ENCODE results near the gene NLN. TPM values are rescaled to one million over a fixed set of nuclear protein-coding genes. Genes with fewer than 3 reads are reported as not detected.

Gene NLN
- total RNA-seq, 1 donor from 2014 or later = 40.3 TPM

DNA sequence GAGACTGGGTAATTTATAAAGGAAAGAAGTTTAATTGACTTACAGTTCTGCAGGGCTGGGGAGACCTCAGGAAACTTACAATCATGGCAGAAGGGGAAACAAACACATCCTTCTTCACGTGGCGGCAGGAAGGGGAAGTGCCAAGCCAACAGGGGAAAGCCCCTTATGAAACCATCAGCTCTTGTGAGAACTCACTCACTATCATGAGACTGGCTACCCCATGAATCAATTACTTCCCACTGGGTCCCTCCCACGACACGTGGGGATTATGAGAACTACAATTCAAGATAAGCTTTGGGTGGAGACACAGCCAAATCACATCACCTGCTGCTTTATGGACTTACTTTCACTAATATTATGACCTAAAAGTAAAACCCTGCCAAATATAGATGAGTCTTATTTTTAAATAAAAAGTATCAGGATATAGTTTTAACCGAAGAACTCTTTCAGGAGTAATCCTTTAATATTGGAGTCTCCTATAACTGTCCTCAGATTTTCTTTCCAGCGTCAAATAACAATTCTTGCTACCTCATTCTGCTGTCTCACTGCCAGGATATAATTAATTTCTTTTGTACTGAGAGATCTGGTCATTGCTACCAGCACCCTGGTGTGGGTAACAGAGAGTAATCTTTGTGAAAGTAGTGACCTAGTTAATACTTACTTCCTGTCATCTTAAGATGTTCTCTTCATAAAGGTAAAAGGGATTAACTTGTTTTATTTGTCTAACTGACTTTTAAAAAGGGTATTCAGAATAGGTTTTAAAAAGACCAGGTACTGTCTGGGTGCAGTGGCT lies 68.6 kb downstream of the NLN start:
- no peak for DNase-seq (ENCODE audit: extremely low spot score, unreplicated experiment)
- Mint-ChIP-seq H3K36me3 (ENCODE audit: unreplicated experiment) (peaks cover 42% of the 10 kb centered on the region), H3K27ac (ENCODE audit: unreplicated experiment) (no peak overlapping the region), H3K4me3 (ENCODE audit: unreplicated experiment) (no peak overlapping the region), H3K4me1 (ENCODE audit: unreplicated experiment) (no peaks in the 10 kb centered on the region), H3K27me3 (ENCODE audit: unreplicated experiment) (no peaks in the 10 kb centered on the region), H3K9me3 (ENCODE audit: unreplicated experiment) (no peaks in the 10 kb centered on the region)
- TF ChIP-seq, protein P1, sequence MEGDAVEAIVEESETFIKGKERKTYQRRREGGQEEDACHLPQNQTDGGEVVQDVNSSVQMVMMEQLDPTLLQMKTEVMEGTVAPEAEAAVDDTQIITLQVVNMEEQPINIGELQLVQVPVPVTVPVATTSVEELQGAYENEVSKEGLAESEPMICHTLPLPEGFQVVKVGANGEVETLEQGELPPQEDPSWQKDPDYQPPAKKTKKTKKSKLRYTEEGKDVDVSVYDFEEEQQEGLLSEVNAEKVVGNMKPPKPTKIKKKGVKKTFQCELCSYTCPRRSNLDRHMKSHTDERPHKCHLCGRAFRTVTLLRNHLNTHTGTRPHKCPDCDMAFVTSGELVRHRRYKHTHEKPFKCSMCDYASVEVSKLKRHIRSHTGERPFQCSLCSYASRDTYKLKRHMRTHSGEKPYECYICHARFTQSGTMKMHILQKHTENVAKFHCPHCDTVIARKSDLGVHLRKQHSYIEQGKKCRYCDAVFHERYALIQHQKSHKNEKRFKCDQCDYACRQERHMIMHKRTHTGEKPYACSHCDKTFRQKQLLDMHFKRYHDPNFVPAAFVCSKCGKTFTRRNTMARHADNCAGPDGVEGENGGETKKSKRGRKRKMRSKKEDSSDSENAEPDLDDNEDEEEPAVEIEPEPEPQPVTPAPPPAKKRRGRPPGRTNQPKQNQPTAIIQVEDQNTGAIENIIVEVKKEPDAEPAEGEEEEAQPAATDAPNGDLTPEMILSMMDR (IDR thresholded peaks at IDR 0.05) = no peak

DNA sequence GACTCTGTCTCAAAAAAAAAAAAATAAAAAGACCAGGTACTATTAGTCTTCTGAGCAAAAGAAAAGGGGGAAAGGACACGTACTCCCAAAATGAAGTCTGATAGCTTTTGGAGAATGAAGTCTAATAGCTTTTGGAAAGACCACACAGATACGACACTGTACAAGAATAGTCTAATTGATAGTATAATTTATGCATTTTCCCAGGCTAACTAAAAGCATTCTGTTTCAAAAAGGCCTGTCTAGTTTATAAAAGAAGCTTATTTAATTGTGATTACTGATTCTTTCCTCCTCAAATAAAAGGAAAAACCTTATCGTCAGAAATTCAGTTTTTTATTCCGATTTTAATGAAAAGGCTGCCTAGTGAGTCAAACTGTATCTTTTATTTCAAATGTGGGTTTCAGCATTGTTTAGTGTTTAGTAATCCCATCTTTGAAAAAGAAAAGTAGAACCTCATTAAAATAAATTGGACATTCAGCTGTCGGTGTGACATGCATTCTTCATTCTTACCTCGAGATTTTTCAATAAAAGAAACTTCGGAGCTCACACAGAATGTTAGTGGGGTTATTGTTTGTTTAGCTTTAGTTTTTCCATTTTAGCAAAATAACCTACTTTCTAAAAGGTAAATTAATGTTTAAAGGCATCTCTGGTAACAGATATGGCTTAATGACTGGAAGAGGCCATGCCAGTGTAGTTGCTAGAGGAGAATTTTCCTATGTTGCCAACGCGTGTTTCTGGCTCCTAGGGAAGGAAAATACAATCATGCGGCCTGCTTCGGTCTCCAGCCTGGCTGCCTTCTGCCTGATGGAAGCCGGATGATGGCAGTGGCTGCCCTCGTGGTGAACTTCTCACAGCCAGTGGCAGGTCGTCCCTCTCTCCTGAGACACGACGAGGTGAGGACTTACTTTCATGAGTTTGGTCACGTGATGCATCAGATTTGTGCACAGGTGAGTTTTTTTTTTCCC lies 70.0 kb downstream of the NLN start:
- Mint-ChIP-seq H3K9me3 (ENCODE audit: unreplicated experiment) (no peaks in the 10 kb centered on the region), H3K4me1 (ENCODE audit: unreplicated experiment) (no peaks in the 10 kb centered on the region), H3K36me3 (ENCODE audit: unreplicated experiment) (peaks cover 46% of the 10 kb centered on the region), H3K27me3 (ENCODE audit: unreplicated experiment) (no peaks in the 10 kb centered on the region), H3K27ac (ENCODE audit: unreplicated experiment) (no peak overlapping the region), H3K4me3 (ENCODE audit: unreplicated experiment) (no peak overlapping the region)
- no peak for DNase-seq (ENCODE audit: extremely low spot score, unreplicated experiment)
- TF ChIP-seq, protein P1 (IDR thresholded peaks at IDR 0.05) = no peak

DNA sequence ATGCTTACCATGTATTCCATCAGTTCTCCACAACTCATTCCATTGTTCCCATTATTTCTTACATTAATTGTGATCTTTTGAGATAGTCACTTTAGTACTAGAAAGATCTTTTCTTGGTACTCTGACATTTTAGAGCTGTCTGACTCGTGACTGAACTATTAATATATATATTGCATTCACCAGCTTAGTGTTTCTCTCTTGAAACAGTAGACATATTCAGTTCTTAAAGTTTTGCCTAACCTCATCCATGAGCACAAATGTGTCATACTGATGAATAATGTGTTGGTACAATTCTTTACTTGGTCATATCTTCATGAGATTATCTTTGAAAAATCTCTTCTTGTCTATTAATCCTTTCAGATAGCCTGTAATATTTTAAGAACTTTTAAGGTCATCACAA lies 74.3 kb downstream of the NLN start:
- DNase-seq (ENCODE audit: extremely low spot score, unreplicated experiment) = no peak
- Mint-ChIP-seq H3K4me1 (ENCODE audit: unreplicated experiment) (peaks cover 4% of the 10 kb centered on the region), H3K36me3 (ENCODE audit: unreplicated experiment) (peaks cover 28% of the 10 kb centered on the region), H3K27me3 (ENCODE audit: unreplicated experiment) (no peaks in the 10 kb centered on the region), H3K4me3 (ENCODE audit: unreplicated experiment) (no peak overlapping the region), H3K9me3 (ENCODE audit: unreplicated experiment) (no peaks in the 10 kb centered on the region), H3K27ac (ENCODE audit: unreplicated experiment) (no peak overlapping the region)
- TF ChIP-seq, protein P1 (IDR thresholded peaks at IDR 0.05) = no peak

DNA sequence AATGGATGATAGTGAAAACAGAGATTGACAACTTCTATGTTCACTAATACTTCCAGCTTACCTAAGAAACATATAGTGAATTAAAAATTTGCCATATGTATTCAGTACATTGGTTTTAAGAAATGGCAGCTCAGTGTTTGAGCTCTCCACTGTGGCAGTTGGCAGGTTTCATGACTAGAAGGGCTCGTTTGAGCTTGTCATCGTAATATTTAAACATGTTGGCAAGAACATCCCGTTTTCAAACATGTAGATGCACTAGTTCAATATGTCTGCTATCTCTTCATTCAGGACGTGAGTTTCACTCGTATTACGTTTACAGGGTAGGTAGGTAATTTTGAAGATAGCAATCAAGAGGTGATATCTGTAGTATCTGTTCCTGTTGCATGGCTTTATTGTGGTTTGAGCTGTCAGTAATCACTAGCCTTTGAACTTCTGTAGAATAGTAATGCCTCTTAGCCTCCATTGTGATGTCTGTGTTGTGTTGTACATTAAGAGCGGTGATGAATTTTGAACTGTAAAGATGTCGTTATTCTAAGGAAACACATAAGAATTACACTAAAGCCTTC lies 74.8 kb downstream of the NLN start:
- peaks cover 9% of the 10 kb centered on the region for H3K4me1 Mint-ChIP-seq (ENCODE audit: unreplicated experiment)
- H3K9me3 Mint-ChIP-seq (ENCODE audit: unreplicated experiment) = no peaks in the 10 kb centered on the region
- H3K27me3 Mint-ChIP-seq (ENCODE audit: unreplicated experiment) = no peaks in the 10 kb centered on the region
- H3K36me3 Mint-ChIP-seq (ENCODE audit: unreplicated experiment) = peaks cover 28% of the 10 kb centered on the region
- no peak for DNase-seq (ENCODE audit: extremely low spot score, unreplicated experiment)
- H3K4me3 Mint-ChIP-seq (ENCODE audit: unreplicated experiment) = no peak overlapping the region
- H3K27ac Mint-ChIP-seq (ENCODE audit: unreplicated experiment) = no peak overlapping the region
- TF ChIP-seq, protein P1 (IDR thresholded peaks at IDR 0.05) = no peak
